Stimulated activated CD8-positive, alpha-beta memory T cell treated with anti-CD3 and anti-CD28 coated beads, Interleukin-4, amount 100 ng/mL, for 1 hour (primary cell): ENCODE results near the gene ZNF805.
"Not testable (repeated sequence)": the region's sequence is repeated elsewhere in the genome, so short reads cannot be mapped to it uniquely, and the experiment has no call there.

Source experiments
- DNase-seq, 2 donors: peaks; one replicate each; pipeline ENCODE4 v3.0.0-alpha.2; 2020; ENCODE audit warnings: low read depth in 2 of 2, low spot score in 1 of 2

The ZNF805 gene

DNA sequence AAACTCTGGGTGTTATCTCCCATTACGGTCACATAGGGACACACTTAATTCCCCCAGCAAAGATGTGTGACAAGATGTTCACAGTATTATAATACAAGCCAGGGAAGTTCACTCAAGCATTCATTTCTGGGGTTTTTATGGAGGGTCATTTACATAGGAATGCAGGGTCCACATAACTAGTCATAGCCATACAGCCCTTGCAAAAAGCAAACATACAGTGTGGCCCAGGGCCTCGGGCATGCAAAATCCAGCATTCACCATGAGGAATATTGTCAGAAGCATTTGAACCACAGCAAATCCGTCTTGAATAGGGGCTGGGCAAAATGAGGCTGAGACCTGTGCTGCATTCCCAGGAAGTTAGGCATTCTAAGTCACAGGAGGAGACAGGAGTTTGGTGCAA is 26.9 kb downstream of the ZNF805 start:
- DNase-seq, result no peak

GRCh38 chr19:57269515-57270250 is 29.3 kb downstream of the ZNF805 start:
- no peak for DNase-seq

GRCh38 chr19:57271280-57271679 is 30.8 kb downstream of the ZNF805 start:
- DNase-seq, result no peak

DNA sequence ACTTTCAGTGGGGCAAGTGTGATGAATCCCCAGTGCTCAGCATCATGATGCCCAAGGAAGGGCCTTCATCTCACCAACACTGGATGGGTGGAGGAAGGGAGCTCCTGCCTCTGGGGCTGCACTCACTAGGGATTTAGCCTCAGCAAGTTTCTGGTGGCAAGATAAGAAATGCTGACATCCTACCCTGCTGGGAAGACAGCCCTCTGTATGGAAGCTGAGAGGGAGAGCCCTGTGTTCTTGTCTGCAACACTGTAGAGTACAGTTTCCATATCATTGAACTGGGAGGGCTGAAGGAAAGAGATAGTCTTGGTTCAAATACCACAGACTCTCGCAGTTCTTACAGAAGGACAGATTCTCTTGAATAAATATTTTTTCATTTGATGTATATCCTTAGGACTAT is 32.6 kb downstream of the ZNF805 start:
- no peak for DNase-seq

GRCh38 chr19:57276430-57276829 is 36.0 kb downstream of the ZNF805 start:
- no peak for DNase-seq

DNA sequence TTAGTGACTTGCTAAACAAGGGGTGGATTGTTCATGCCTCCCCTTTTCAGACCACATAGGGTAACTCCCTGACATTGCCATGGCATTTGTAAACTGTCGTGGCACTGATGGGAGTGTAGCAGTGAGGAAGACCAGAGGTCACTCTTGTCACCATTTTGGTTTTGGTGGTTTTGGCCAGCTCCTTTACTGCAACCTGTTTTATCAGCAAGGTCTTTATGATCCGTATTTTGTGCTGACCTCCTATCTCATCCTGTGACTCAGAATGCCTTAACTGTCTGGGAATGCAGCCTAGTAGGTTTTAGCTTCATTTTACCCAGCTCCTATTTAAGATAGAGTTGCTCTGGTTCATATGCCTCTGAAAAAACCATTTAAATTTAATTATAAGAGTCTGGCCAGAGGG is 38.0 kb downstream of the ZNF805 start:
- DNase-seq, result not testable (repeated sequence)

DNA sequence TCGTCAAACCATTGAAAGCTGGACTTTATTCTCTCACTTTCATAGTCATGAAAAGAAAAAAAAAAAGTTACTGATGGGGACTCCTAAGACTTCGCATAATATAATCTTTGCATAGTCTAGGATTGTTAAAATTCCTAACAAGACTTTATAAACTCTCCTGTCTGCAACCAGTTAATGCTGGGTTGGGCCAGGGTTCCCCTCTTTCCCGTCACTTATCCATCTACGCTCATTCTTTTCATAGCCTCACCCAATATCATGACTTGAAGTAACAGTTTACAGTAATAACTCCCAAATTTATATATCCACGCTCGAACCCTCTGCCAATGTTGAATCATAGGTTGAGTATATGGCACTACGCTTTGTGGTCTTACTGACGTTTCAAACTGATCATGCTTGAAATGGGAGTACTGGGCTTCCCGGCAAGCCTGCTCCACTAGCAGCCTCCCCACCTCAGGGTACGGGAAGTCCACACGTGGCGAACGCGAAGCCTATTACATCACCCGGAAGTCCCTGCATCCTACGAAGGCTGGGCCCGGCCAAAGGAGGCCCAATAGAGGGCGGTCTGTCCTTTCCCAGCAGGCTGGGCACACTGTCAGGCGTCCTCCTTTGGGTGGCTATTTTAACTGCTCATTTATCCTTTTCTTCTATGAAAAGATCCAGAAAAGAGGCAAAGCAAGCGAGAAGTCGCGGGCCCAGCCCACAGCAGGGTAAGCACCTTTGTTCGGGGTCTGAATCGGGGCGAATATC is 39.2 kb downstream of the ZNF805 start:
- DNase-seq, result peak; percentile 36 to 67

GRCh38 chr19:57280165-57280961 is 39.9 kb downstream of the ZNF805 start, which contains the start of gene ZNF460:
Gene ZNF460 (plus strand): TSS chr19:57280485. CDS start chr19:57280807, 322 bp downstream.
- peak; percentile 94 to 96 for DNase-seq

GRCh38 chr19:57280962-57281400 is 40.5 kb downstream of the ZNF805 start:
- no peak for DNase-seq

DNA sequence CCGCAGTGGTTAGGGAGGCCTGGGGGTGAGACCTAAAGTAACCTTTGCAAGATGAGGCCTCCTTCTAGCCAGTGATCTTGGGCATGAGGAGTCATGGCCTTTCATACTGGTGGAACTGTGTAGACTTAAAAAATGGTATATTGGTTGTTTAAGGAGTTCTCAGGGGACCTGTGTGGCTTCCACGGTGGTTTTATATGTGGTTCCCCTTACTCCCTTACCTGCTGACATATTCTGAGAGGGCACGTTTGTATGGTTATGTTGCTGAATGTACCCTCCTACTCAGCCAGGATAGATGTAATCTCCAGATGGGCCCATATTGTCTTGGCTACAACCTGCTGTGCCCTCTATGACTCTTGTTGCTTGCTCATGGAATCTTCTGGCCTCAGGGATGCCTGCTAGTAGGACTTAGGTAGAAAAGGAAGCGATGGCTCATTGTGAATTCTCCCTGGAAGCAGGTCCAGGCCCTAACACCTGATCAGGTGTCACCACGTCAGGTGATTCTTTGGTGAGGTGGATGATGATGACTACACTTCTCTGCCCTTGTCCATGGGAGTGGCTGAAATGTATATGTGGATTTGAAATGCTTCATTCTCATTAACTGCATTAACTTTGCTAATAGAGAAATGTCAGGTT is 41.7 kb downstream of the ZNF805 start:
- DNase-seq, result no peak

DNA sequence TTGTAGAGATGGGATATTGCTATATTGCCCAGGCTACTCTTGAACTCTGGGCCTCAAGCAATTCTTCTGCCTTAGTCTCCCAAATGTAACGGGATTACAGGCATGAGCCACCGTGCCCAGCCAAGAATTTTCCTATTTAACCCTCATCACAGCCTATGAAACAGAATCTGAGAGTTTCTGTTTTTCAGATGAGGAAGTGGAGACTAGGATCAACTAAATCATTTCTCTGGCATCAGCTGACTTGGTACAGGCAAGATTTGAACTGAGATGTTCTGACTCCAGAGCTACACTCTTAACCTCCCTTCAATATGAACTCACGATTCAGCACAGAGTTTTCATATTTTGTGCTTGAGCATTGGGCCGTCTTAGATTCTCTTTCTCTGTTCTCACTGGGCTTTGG is 47.9 kb downstream of the ZNF805 start:
- no peak for DNase-seq

DNA sequence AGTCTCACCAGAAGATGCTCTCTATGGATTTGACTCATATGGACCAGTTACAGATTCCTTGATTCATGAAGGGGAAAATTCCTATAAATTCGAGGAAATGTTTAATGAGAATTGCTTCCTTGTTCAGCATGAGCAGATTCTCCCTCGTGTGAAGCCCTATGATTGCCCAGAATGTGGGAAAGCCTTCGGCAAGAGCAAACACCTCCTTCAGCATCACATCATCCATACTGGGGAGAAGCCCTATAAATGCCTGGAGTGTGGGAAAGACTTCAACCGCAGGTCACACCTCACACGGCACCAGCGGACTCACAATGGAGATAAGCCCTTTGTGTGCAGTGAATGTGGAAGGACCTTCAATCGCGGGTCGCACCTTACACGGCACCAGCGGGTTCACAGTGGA is 50.5 kb downstream of the ZNF805 start:
- DNase-seq, result no peak

DNA sequence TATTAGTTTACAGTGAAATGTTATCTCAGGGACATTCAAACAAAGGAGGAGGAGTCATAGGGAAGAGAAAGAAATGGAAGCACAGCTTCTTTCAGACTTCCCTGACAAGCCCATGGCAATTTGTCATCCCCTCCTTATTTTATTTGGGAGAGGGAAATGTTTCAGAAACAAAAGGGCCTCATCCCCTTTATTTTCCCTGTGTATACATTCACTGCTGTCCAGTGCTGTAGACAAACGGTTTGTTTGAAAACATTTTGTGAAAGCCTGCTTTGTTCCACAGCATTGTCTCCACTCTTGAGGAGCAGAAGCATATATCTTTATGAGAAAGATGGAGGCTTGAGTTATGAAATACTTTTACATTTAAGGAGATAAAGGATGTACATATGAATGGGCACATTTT is 52.1 kb downstream of the ZNF805 start:
- no peak for DNase-seq

DNA sequence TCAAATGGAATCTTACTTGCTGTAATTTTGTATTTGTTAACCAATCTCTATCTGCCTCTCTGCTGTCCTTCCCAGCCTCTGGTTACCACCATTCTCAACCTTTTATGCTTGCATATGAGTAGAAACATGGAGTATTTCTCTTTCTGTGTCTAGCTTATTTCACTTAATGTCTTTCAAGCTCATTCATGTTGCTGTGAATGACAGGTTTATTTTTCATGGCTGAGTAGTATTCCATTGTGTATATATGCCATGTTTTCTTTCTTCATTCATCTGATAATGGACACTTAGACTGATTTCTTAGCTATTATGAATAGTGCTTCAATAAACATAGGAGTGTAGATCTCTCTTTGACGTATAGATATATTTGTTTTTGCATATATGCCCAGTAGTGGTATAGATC is 53.3 kb downstream of the ZNF805 start:
- DNase-seq, result no peak

DNA sequence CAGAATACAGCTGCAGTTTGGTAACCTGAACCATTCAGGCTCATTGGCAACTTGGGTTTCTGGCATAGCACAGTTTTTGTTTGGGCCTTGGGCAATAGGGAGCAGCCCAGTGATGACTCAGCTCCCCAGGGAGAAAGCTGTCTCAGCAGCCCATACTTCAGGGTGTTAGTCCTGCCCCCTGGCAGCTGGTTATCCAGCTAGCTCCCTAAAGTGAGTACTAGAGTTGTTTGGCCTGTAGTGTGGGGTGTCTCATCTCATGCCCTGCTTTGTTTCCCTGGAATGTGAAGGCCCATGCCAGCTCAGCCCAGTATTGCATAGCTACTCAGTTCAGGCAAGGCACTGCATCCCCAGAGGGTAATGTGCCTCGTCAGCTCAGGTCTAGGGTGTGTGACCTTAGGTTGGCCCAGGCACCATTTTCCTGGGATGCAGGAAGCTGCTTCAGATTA is 61.6 kb downstream of the ZNF805 start:
- no peak for DNase-seq

DNA sequence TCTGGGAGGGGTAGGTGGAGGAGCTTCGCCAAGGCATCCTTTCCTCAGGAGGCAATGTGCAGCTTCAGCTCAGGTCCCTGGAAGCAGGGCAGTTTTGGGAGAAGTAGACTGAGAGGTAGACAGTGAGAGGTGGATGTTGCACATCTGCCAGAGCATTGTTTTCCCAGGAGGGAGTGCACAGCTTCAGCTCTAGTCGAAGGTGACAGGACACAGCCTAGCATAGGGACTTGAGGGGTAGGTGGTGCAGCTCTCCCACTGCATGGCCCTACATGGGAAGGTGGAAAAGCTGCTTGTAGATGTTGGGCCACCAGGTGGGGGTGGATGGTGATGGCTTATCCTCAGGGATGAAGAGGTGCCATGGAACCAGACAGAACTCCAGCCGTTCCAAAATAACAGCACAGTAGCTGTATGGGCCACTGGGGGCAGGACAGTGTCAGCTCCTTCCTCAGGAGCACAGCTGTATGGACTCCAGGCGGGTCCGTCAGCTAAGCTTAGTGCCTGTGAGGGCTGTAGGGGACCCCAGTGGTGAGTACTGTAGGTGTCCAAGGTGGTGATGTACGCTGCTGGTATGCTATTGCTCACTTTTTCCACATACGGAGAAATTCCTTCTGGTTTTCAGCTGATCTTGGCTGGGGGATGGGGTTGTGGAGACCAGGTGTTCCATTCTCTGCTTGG is 62.4 kb downstream of the ZNF805 start:
- DNase-seq, result no peak
